Measurements from ENCODE around the gene PRR29. TPM values are rescaled to one million over a fixed set of nuclear protein-coding genes. Genes with fewer than 3 reads are reported as not detected.

Gene PRR29
- polyA plus RNA-seq, 3 donors, result 0.03 to 2.1 (median 1.4) TPM

DNA sequence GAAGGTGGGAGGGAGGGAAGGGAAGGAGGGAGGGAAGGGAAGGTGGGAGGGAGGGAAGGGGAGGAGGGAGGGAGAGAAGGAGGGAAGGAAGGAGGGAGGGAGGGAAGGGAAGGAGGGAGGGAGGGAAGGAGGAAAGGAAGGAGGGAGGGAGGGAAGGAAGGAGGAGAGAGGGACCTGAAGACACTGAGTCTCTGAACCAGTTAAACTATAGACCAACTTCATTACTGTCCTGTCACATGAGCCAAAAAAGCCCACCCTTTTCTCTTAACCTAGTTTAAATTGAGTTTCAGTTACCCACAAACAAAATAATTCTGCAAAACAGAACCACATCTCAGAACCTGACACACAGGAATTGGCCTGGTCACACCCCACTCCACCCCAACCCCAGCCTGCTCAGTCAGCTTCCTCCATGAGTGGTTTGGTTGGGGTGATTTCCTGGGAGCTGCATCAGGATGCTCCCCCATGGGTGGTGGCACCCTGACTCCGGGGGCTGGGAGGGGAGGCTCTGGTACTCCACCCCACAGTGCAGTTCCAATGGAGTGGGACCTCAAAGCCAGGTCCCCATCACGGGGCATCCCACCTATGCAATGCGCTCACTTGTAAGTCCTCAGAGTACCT, 4.7 kb upstream of the PRR29 start:
- intact Hi-C loops (cut with micrococcal nuclease), result loop anchor here (5.0 kb wide), 1 partner anchor 34 kb away; no protein-coding TSS in a partner anchor
- no peak overlapping the region for H3K9ac ChIP-seq (ENCODE audit: insufficient read depth, low read length, poor library complexity, severe bottlenecking)
- peaks cover 23% of the 10 kb centered on the region for H3K4me1 Mint-ChIP-seq

DNA sequence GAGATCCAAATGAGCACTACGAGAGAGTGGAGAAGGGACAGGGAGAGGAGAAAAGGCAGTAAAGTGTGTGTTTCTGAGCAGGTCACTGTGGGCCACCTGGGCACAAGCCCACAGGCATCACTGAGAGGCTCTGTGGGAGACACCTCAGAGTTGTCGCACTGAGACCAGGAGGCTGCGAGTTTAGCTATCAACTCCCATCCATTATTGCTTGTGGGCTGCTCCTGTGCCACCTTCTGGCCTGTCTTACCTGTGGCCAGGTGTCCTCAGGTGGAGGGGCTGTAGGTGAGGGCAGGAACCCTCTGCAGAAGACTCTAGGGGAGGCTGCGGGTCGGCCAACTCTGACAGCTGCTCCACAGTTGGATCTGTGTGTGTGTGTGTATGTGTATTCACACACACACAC, 2.5 kb upstream of the PRR29 start:
- TF ChIP-seq, protein P1, sequence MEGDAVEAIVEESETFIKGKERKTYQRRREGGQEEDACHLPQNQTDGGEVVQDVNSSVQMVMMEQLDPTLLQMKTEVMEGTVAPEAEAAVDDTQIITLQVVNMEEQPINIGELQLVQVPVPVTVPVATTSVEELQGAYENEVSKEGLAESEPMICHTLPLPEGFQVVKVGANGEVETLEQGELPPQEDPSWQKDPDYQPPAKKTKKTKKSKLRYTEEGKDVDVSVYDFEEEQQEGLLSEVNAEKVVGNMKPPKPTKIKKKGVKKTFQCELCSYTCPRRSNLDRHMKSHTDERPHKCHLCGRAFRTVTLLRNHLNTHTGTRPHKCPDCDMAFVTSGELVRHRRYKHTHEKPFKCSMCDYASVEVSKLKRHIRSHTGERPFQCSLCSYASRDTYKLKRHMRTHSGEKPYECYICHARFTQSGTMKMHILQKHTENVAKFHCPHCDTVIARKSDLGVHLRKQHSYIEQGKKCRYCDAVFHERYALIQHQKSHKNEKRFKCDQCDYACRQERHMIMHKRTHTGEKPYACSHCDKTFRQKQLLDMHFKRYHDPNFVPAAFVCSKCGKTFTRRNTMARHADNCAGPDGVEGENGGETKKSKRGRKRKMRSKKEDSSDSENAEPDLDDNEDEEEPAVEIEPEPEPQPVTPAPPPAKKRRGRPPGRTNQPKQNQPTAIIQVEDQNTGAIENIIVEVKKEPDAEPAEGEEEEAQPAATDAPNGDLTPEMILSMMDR (IDR thresholded peaks at IDR 0.05), result no peak
- H3K9me3 Mint-ChIP-seq, result peaks cover 0 to 16% (median 3%) of the 10 kb centered on the region in 7 donors
- peak overlapping the region in 1 of 2 donors; percentile 7 for H3K4me3 Mint-ChIP-seq
- no peak overlapping the region for H3K27ac ChIP-seq (ENCODE audit: low read depth in 1 of 2, low read length in 2 of 2)
- peaks cover 35% of the 10 kb centered on the region for H3K4me1 Mint-ChIP-seq
- peaks cover 8 to 36% of the 10 kb centered on the region in 2 donors for H3K27me3 ChIP-seq (ENCODE audit: control insufficient read depth in 2 of 2, insufficient read depth in 2 of 2, low read length in 2 of 2)
- H3K79me2 ChIP-seq (ENCODE audit: insufficient read depth, low read length), result no peaks in the 10 kb centered on the region
- H3K9me3 ChIP-seq (replicated peaks in 1 of 2; ENCODE audit: control insufficient read depth in 1 of 2, insufficient read depth in 1 of 2, low read length in 2 of 2), result no peaks in the 10 kb centered on the region
- H3K4me3 ChIP-seq (replicated peaks in 1 of 3; ENCODE audit: low read depth in 2 of 3, low read length in 3 of 3), result no peak overlapping the region
- no peaks in the 10 kb centered on the region for H3K36me3 Mint-ChIP-seq
- H3K4me1 ChIP-seq (ENCODE audit: control insufficient read depth in 1 of 2, insufficient read depth in 2 of 2, low read length in 2 of 2), result peaks cover 31 to 33% of the 10 kb centered on the region in 2 donors
- no CpG with 5 or more reads among the region's 5 CpGs for WGBS (ENCODE audit: insufficient coverage)
- peaks cover 35 to 59% (median 51%) of the 10 kb centered on the region in 3 donors for H3K27me3 Mint-ChIP-seq (ENCODE audit: low read depth in 3 of 3)
- no peaks in the 10 kb centered on the region for H4K20me1 ChIP-seq (ENCODE audit: insufficient read depth, low read length)
- no peak overlapping the region for H3K9ac ChIP-seq (ENCODE audit: insufficient read depth, low read length, poor library complexity, severe bottlenecking)
- intact Hi-C loops (cut with micrococcal nuclease), result no loop called here
- DNase-seq, result no peak
- no peak overlapping the region for H3K4me2 ChIP-seq (replicated peaks; ENCODE audit: extremely low read depth, low read length, poor library complexity, severe bottlenecking)
- H3K27ac Mint-ChIP-seq, result peak overlapping the region in 1 of 7 donors; percentile 45
- no peak overlapping the region for H2AFZ ChIP-seq (ENCODE audit: insufficient read depth, low read depth, low read length, poor library complexity, severe bottlenecking)
- H3K36me3 ChIP-seq (replicated peaks in 1 of 2; ENCODE audit: control insufficient read depth in 1 of 2, insufficient read depth in 2 of 2, low read length in 2 of 2), result no peaks in the 10 kb centered on the region

More for the DNA sequence above, 4.7 kb upstream of the PRR29 start:
- H3K9me3 Mint-ChIP-seq, result peaks cover 0 to 14% (median 3%) of the 10 kb centered on the region in 7 donors
- WGBS (ENCODE audit: insufficient coverage), result 95% methylated on average over 3 of the region's 3 CpGs
- H3K27me3 Mint-ChIP-seq (ENCODE audit: low read depth in 3 of 3), result peaks cover 25 to 43% (median 36%) of the 10 kb centered on the region in 3 donors
- Histone ChIP-seq H3K4me1 (ENCODE audit: control insufficient read depth in 1 of 2, insufficient read depth in 2 of 2, low read length in 2 of 2) (peaks cover 22 to 24% of the 10 kb centered on the region in 2 donors), H4K20me1 (ENCODE audit: insufficient read depth, low read length) (no peaks in the 10 kb centered on the region), H2AFZ (ENCODE audit: insufficient read depth, low read depth, low read length, poor library complexity, severe bottlenecking) (no peak overlapping the region), H3K27ac (ENCODE audit: low read depth in 1 of 2, low read length in 2 of 2) (no peak overlapping the region), H3K9me3 (replicated peaks in 1 of 2; ENCODE audit: control insufficient read depth in 1 of 2, insufficient read depth in 1 of 2, low read length in 2 of 2) (no peaks in the 10 kb centered on the region), H3K27me3 (ENCODE audit: control insufficient read depth in 2 of 2, insufficient read depth in 2 of 2, low read length in 2 of 2) (peaks cover 8 to 21% of the 10 kb centered on the region in 2 donors), H3K36me3 (replicated peaks in 1 of 2; ENCODE audit: control insufficient read depth in 1 of 2, insufficient read depth in 2 of 2, low read length in 2 of 2) (no peaks in the 10 kb centered on the region), H3K79me2 (ENCODE audit: insufficient read depth, low read length) (no peaks in the 10 kb centered on the region), H3K4me2 (replicated peaks; ENCODE audit: extremely low read depth, low read length, poor library complexity, severe bottlenecking) (no peak overlapping the region), H3K4me3 (replicated peaks in 1 of 3; ENCODE audit: low read depth in 2 of 3, low read length in 3 of 3) (no peak overlapping the region)
- H3K27ac Mint-ChIP-seq, result no peak overlapping the region
- H3K36me3 Mint-ChIP-seq, result no peaks in the 10 kb centered on the region
- no peak overlapping the region for H3K4me3 Mint-ChIP-seq
- TF ChIP-seq, protein P1 (IDR thresholded peaks at IDR 0.05), result no peak
- DNase-seq, result no peak
